ENCODE measurements around the gene BTN3A1. TPM values are rescaled to one million over a fixed set of nuclear protein-coding genes. Genes with fewer than 3 reads are reported as not detected.
"Not testable (repeated sequence)": the region's sequence is repeated elsewhere in the genome, so short reads cannot be mapped to it uniquely, and the experiment has no call there.

Gene BTN3A1
- total RNA-seq: 10 to 100 TPM; 57.3 to 62.8 TPM

DNA sequence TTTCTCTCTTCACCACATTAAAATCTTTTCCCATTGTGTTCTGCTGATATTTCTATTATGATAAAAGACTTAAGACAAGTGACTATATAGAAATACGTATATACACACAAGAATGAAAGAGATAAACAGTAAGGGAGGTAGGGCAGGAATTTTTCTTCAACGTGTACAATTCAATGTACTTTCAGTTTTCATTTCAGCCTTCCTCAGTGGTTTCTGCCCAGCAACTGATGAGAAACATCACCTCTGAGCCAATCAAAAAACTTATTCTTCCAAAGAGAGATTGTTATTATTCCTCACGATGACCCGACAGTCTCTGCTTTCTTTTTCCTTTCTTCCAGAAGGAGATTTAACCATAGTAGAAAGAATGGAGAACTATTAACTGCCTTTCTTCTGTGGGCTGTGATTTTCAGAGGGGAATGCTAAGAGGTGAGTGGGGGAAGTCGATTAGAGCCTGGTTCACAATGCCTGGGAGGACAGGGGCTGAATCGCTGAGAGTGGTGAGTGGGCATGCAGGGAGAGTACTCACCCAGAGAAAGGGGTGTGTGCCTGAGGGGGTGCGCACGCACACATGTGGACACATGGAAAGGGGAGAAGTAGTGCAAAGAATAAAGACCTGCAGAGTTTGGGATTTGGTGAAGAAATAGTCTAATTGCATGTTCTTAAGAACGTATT is at the start of gene BTN3A1:
BTN3A1 (plus strand) TSS at position 289 of the 672 bp plus-strand sequence. CDS start 3,289 bp downstream, outside the sequence.
- DNase-seq (peak; percentile 72 to 80), ATAC-seq (replicated peaks in 1 of 2) (peak; percentile 93 to 97)
- H3K27ac Mint-ChIP-seq: peak within 1 kb of the TSS; percentile 100
- H3K27me3 Mint-ChIP-seq (ENCODE audit: low read depth): no peaks in the 10 kb centered on the region
- H3K36me3 Mint-ChIP-seq (ENCODE audit: insufficient read depth in 2 of 2): peaks cover 13 to 20% of the 10 kb centered on the region in 2 donors
- peaks cover 48% of the 10 kb centered on the region for H3K4me1 Mint-ChIP-seq (ENCODE audit: low read depth)
- H3K9me3 Mint-ChIP-seq: no peaks in the 10 kb centered on the region
- H3K4me3 Mint-ChIP-seq: peak within 1 kb of the TSS; percentile 90 to 97

DNA sequence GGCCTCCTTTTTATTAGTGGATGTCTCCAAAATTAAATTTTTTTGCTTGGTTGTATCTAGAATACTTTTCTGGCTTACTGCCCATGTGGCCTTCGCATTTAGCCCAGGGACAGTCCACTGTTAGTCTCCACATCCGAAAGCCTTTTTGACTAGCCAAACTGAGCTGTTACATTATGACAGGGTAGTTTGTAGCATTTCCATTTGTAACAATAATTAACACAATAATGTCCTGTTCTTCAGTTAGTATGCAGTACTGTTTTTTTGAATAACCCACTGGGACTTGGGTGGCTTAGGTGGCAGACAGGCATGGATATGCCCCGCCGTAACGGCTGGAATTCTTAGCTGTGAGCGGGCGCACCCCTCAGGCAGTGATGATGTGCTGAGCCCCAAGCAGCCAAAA is 49.8 kb upstream of the BTN3A1 start:
- no peak overlapping the region for H3K4me3 Mint-ChIP-seq
- no peak for DNase-seq
- no peaks in the 10 kb centered on the region for H3K27me3 Mint-ChIP-seq (ENCODE audit: low read depth)
- no peak for ATAC-seq (replicated peaks in 1 of 2)
- H3K9me3 Mint-ChIP-seq: no peaks in the 10 kb centered on the region
- no peaks in the 10 kb centered on the region for H3K4me1 Mint-ChIP-seq (ENCODE audit: low read depth)
- no peak overlapping the region for H3K27ac Mint-ChIP-seq
- H3K36me3 Mint-ChIP-seq (ENCODE audit: insufficient read depth in 2 of 2): no peaks in the 10 kb centered on the region

DNA sequence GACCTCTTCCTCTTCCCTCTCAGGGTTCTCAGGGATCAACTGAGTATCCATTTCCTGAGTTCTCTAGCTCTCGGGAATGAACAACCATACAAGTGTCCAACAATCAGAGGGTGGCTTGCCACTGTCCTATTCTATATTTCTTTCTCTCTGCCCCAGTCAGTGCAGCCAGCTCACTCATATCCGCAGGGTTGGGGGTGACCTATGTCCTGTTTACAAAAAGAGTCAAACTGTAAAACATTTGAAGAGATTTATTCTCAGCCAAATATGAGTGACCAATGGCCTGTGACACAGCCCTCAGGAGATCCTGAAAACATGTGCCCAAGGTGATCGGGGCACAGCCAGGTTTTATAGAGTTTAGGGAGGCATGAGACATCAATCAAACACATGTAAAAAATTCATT is 47.9 kb upstream of the BTN3A1 start:
- DNase-seq (no peak), ATAC-seq (replicated peaks in 1 of 2) (no peak)
- Mint-ChIP-seq H3K4me1 (ENCODE audit: low read depth) (no peaks in the 10 kb centered on the region), H3K9me3 (no peaks in the 10 kb centered on the region), H3K27me3 (ENCODE audit: low read depth) (no peaks in the 10 kb centered on the region), H3K36me3 (ENCODE audit: insufficient read depth in 2 of 2) (no peaks in the 10 kb centered on the region), H3K27ac (no peak overlapping the region), H3K4me3 (no peak overlapping the region)

DNA sequence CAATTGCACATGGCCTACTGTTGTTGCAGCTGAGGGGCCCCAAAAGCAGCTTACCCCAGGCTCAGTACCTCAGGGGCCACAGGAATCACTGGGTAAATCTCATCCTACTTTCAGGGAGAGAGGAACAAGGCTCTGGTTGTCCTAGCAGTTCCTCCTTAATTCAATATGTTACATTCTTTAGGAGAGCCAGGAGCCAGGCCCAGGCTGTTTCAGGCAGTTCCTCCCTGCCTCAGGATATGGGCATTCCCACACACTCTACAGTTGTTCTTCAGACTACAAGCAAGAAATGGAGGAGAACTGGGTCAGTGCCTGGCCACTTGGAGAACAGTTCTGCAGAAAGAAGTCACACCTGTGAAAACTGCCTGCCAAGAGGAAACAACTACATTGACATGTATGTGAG is 46.7 kb upstream of the BTN3A1 start:
- Mint-ChIP-seq H3K27me3 (ENCODE audit: low read depth) (no peaks in the 10 kb centered on the region), H3K4me1 (ENCODE audit: low read depth) (peaks cover 1% of the 10 kb centered on the region), H3K9me3 (no peaks in the 10 kb centered on the region), H3K4me3 (no peak overlapping the region), H3K36me3 (ENCODE audit: insufficient read depth in 2 of 2) (no peaks in the 10 kb centered on the region), H3K27ac (no peak overlapping the region)
- no peak for ATAC-seq (replicated peaks in 1 of 2)
- DNase-seq: no peak

DNA sequence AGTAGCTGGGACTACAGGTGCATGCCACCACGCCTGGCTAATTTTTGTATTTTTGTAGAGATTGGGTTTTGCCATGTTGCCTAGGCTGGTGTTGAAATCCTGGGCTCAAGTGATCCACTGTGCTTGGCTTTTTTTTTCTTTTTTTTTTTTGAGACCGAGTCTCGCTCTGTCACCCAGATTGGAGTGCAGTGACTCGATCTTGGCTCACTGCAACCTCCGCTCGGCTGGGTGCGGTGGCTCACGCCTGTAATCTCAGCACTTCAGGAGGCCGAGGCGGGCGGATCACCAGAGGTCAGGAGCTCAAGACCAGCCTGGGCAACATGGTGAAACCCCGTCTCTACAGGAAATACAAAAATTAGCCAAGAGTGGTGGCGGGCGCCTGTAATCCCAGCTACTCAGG is 44.5 kb upstream of the BTN3A1 start:
- not testable (repeated sequence) for H3K27me3 Mint-ChIP-seq (ENCODE audit: low read depth); H3K27ac Mint-ChIP-seq; DNase-seq; H3K9me3 Mint-ChIP-seq; H3K4me3 Mint-ChIP-seq; H3K36me3 Mint-ChIP-seq (ENCODE audit: insufficient read depth in 2 of 2); ATAC-seq (replicated peaks in 1 of 2)
- peaks cover 20% of the 10 kb centered on the region for H3K4me1 Mint-ChIP-seq (ENCODE audit: low read depth)

DNA sequence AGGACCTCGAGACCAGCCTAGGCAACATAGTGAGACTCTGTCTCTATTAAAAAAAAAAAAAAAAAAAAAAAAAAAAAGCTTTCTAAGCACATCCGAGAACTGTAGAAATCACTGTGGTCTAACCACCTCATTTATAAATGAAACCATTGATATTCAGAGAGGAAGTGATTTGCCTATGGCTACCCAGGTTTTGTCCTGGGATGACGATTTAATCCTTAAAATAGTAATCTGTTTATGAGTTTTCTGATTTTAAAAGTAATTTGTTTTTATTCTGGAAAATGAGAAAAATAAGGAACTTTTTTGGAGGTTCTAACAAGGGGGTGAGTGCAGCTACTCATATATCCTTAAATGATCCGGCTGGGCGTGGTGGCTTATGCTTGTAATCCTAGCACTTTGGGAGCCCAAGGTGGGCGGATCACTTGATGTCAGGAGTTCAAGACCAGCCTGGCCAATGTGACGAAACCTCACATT is 43.5 kb upstream of the BTN3A1 start:
- H3K9me3 Mint-ChIP-seq: no peaks in the 10 kb centered on the region
- no peaks in the 10 kb centered on the region for H3K36me3 Mint-ChIP-seq (ENCODE audit: insufficient read depth in 2 of 2)
- no peak for DNase-seq
- H3K4me1 Mint-ChIP-seq (ENCODE audit: low read depth): peaks cover 28% of the 10 kb centered on the region
- H3K4me3 Mint-ChIP-seq: no peak overlapping the region
- no peaks in the 10 kb centered on the region for H3K27me3 Mint-ChIP-seq (ENCODE audit: low read depth)
- H3K27ac Mint-ChIP-seq: no peak overlapping the region
- ATAC-seq (replicated peaks in 1 of 2): peak in 1 of 2 donors; percentile 55

DNA sequence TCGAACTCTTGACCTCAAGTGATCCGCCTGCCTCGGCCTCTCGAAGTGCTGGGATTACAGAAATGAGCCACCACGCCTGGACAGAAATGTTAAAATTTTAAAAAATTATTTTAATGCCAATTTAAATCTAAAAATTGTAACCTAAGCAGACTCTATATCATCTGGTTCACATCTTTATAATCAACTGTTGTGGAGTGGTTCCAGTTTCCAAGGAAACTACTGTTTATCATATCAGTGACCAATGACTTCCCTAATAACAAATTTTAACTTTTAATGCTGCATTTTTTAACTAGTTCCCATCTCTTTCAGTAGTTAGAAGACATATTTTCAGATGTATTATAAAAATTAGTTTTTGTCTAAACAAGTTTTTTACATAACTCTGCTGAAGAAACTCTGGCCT is 42.3 kb upstream of the BTN3A1 start:
- Mint-ChIP-seq H3K9me3 (no peaks in the 10 kb centered on the region), H3K27me3 (ENCODE audit: low read depth) (no peaks in the 10 kb centered on the region), H3K27ac (no peak overlapping the region), H3K4me1 (ENCODE audit: low read depth) (peaks cover 28% of the 10 kb centered on the region), H3K4me3 (no peak overlapping the region), H3K36me3 (ENCODE audit: insufficient read depth in 2 of 2) (no peaks in the 10 kb centered on the region)
- no peak for DNase-seq
- ATAC-seq (replicated peaks in 1 of 2): no peak

DNA sequence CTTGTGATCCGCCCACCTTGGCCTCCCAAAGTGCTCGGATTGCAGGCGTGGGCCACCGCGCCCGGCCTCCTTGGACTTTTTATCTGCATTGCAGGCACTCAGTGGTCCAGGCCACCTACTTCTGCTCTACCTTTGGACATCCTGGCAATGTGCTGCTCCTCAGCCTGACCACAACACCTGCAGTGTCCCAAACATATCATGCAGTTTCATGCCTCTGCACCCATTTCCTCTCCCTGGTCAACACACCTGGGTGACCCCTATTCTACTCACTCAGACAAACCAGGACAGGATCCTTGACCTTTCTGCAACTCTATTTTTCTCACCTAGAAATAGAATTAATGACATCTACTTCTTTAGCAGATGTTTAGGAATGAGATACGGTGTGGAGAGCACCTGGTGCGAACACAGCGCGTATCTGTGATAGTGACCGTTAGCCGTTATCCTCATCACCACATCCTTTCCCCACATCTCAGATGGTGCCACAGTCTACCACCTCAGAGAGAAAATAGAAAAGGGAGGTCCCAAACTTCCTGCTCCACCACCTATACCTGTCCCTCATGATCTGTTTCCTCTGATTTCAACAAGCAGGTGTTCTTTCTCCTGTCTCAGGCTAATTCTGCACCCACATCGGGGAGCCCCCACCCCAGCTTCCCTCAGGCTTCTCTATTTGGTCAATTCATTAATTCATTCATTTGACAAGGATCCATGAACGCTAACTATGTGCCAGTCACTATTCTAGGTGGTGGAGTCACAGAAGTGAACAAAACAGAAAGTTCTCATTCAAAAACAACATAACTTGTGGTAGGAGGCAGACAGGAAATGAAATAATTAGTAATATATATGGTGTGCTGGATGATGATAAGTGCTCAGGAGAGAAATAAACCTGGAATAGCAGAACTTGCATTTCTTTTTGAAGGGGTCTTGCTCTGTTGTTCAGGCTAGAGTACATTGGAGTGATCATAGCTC is 41.3 kb upstream of the BTN3A1 start:
- H3K4me3 Mint-ChIP-seq: peak overlapping the region; percentile 73 to 74
- ATAC-seq (replicated peaks in 1 of 2): no peak
- H3K4me1 Mint-ChIP-seq (ENCODE audit: low read depth): peaks cover 28% of the 10 kb centered on the region
- H3K27ac Mint-ChIP-seq: peak overlapping the region; percentile 56
- H3K27me3 Mint-ChIP-seq (ENCODE audit: low read depth): no peaks in the 10 kb centered on the region
- no peaks in the 10 kb centered on the region for H3K9me3 Mint-ChIP-seq
- H3K36me3 Mint-ChIP-seq (ENCODE audit: insufficient read depth in 2 of 2): no peaks in the 10 kb centered on the region
- no peak for DNase-seq

DNA sequence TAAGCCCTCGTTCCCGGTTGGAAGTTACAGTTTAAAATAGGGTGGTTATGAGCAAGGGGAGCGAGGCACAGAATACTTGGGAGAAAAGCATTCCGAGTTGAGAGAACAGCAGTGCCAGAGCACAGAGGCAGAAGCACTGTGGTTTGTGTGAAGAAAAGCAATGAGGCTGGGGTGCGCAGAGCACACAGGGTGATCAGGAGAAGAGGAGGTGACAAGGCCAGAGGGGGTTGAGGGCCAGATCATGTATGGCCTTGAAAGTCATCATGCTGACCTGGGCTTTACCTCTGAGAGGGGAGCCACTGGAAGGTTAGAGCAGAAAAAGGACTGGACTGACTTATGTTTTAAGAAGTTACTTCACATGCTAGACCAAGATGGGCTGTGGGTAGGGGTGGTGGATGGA is 40.5 kb upstream of the BTN3A1 start:
- ATAC-seq (replicated peaks in 1 of 2): no peak
- Mint-ChIP-seq H3K9me3 (no peaks in the 10 kb centered on the region), H3K36me3 (ENCODE audit: insufficient read depth in 2 of 2) (no peaks in the 10 kb centered on the region), H3K4me3 (peak overlapping the region; percentile 73 to 74), H3K27ac (peak overlapping the region; percentile 56), H3K4me1 (ENCODE audit: low read depth) (peaks cover 34% of the 10 kb centered on the region), H3K27me3 (ENCODE audit: low read depth) (no peaks in the 10 kb centered on the region)
- DNase-seq: no peak

DNA sequence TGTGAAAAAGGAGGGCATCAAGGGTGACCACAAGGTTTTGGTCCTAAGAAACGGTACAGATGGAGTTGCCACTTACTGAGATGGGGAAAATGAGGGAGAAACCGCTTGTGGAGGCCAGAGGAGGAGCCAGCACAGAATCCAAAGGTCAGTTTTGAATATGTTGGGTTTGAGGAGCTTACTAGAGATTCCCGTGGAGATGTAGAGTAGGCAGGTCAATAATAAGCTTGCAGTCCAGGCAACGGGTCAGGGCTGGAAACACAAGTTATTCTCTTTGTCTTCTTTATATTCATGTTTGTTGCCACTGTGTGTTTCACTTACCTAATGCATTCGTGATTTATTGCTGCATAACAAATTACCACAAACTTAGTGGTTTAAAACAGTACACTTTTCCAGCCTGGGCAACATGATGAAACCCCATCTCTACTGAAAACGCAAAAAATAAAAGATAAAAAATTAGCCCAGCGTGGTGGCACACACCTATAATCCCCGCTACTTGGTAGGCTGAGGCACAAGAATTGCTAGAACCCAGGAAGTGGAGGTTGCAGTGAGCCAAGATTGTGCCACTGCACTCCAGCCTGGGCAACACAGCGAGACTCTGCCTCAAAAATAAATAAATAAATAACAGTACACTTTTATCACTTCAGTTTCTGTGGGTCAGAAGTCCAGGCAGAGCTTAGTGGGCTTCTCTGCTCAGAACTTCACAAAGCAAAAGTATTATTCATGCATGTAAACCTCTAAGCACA is 39.8 kb upstream of the BTN3A1 start:
- Mint-ChIP-seq H3K27me3 (ENCODE audit: low read depth) (no peaks in the 10 kb centered on the region), H3K4me1 (ENCODE audit: low read depth) (peaks cover 41% of the 10 kb centered on the region), H3K36me3 (ENCODE audit: insufficient read depth in 2 of 2) (peaks cover 0 to under 1% of the 10 kb centered on the region in 2 donors), H3K27ac (peak overlapping the region; percentile 64), H3K9me3 (no peaks in the 10 kb centered on the region), H3K4me3 (no peak overlapping the region)
- no peak for DNase-seq
- ATAC-seq (replicated peaks in 1 of 2): no peak

DNA sequence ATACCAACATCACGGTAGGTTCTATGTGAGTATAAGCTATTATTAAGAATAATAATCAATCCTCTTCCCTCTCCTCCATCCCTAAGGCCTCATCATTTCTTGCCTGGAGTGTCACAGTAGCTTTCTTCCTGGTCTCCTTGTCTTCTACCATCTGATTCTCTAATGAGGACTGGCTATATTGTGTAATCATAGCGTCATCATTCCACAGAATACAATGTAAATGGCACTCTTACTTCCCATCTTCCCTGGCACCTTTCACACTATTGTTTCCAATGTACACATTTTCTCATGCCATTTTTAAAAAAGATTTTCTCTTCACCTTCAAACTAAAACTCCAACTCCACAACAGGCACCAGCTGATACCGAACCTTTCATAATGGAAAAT is 39.2 kb upstream of the BTN3A1 start:
- Mint-ChIP-seq H3K36me3 (ENCODE audit: insufficient read depth in 2 of 2) (peaks cover 0 to 2% of the 10 kb centered on the region in 2 donors), H3K4me1 (ENCODE audit: low read depth) (peaks cover 45% of the 10 kb centered on the region), H3K27ac (peak overlapping the region; percentile 95), H3K4me3 (peak overlapping the region in 1 of 2 donors; percentile 70), H3K27me3 (ENCODE audit: low read depth) (no peaks in the 10 kb centered on the region), H3K9me3 (no peaks in the 10 kb centered on the region)
- DNase-seq (no peak), ATAC-seq (replicated peaks in 1 of 2) (no peak)

DNA sequence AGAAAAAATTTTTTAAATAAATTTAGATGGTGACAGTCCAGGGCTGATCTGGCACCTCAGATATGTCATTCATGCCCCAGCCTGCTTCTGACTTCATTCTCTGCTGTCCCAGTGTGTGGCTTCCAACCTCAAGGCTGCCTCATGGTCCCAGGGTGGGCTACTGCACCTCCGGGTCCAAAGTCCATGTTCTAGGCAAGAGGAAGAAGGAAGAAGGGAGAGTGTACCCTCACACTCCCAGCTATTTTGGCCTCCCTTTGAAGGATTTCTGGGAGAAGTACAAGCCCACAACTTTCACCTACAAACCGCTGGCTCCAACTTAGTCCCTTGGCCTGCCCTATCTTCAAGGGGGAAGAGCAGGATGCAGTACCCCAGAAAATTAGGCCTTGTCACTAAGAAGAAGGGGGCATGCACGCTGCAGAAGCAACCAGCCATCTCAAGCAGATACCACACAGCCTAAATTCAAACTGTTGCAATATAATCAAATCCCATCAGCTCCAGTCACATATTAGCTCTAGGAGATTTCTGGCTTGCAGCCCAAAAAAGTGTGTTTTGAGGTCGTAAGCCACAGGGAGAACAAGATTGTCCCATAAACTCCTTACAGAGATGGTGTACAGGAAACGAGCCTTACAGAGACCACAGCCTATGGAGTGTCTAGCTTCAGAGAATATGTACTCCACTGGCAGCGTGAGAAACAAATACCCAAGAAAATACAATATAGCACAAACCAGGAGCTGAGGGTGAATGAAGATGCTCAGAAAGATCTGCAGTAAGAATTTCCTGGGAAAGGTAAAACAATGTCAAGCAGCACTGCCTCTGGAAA is 38.0 kb upstream of the BTN3A1 start:
- no peak overlapping the region for H3K27ac Mint-ChIP-seq
- no peaks in the 10 kb centered on the region for H3K9me3 Mint-ChIP-seq
- no peak overlapping the region for H3K4me3 Mint-ChIP-seq
- ATAC-seq (replicated peaks in 1 of 2) (peak in 1 of 2 donors; percentile 37), DNase-seq (peak in 1 of 2 donors; percentile 22)
- no peaks in the 10 kb centered on the region for H3K27me3 Mint-ChIP-seq (ENCODE audit: low read depth)
- H3K36me3 Mint-ChIP-seq (ENCODE audit: insufficient read depth in 2 of 2): peaks cover under 1 to 2% of the 10 kb centered on the region in 2 donors
- peaks cover 52% of the 10 kb centered on the region for H3K4me1 Mint-ChIP-seq (ENCODE audit: low read depth)

Data from activated T-cell treated with anti-CD3 and anti-CD28 coated beads, Interleukin-2, amount 50 U/mL, for 72 hours (primary cell).